ENCODE data around the gene GHR.

Gene GHR

GRCh38 chr5:42461033-42461432 lies 37.8 kb downstream of the GHR start:
- H3K4me1 ChIP-seq (ENCODE audit: insufficient read depth, low read length) = no peaks in the 10 kb centered on the region
- DNase-seq = no peak
- H3K27me3 ChIP-seq (ENCODE audit: insufficient read depth, low read length, poor library complexity) = no peaks in the 10 kb centered on the region
- H3K9ac ChIP-seq (ENCODE audit: low read depth, low read length) = no peak overlapping the region
- TF ChIP-seq CTCF (IDR thresholded peaks at IDR 0.05; ENCODE audit: borderline replicate concordance, extremely low read depth, low read length, poor library complexity, severe bottlenecking) (no peak), EZH2 (IDR thresholded peaks at IDR 0.05; ENCODE audit: borderline replicate concordance, low read depth, low read length, severe bottlenecking) (no peak)
- no peak for ATAC-seq (ENCODE audit: insufficient read depth, low read depth)
- no peak overlapping the region for H3K27ac ChIP-seq (ENCODE audit: low read length)
- no peak overlapping the region for H3K4me2 ChIP-seq (ENCODE audit: insufficient read depth, low read length)
- H3K9me3 ChIP-seq (ENCODE audit: insufficient read depth, low read length, severe bottlenecking) = no peaks in the 10 kb centered on the region
- no peaks in the 10 kb centered on the region for H3K36me3 ChIP-seq (ENCODE audit: insufficient read depth, low read length)
- no peaks in the 10 kb centered on the region for H4K20me1 ChIP-seq (ENCODE audit: insufficient read depth, low read length)
- H2AFZ ChIP-seq (ENCODE audit: low read depth, low read length) = no peak overlapping the region
- H3K4me3 ChIP-seq (ENCODE audit: low read depth in 1 of 2, low read length in 2 of 2) = no peak overlapping the region
- H3K79me2 ChIP-seq (ENCODE audit: insufficient read depth, low read length) = no peaks in the 10 kb centered on the region

GRCh38 chr5:42461507-42461906 lies 38.3 kb downstream of the GHR start:
- H3K27ac ChIP-seq (ENCODE audit: low read length) = no peak overlapping the region
- no peaks in the 10 kb centered on the region for H3K79me2 ChIP-seq (ENCODE audit: insufficient read depth, low read length)
- H3K27me3 ChIP-seq (ENCODE audit: insufficient read depth, low read length, poor library complexity) = no peaks in the 10 kb centered on the region
- ATAC-seq (ENCODE audit: insufficient read depth, low read depth) = no peak
- TF ChIP-seq CTCF (IDR thresholded peaks at IDR 0.05; ENCODE audit: borderline replicate concordance, extremely low read depth, low read length, poor library complexity, severe bottlenecking) (no peak), EZH2 (IDR thresholded peaks at IDR 0.05; ENCODE audit: borderline replicate concordance, low read depth, low read length, severe bottlenecking) (no peak)
- H3K9me3 ChIP-seq (ENCODE audit: insufficient read depth, low read length, severe bottlenecking) = no peaks in the 10 kb centered on the region
- H3K4me3 ChIP-seq (ENCODE audit: low read depth in 1 of 2, low read length in 2 of 2) = no peak overlapping the region
- no peak overlapping the region for H3K4me2 ChIP-seq (ENCODE audit: insufficient read depth, low read length)
- H4K20me1 ChIP-seq (ENCODE audit: insufficient read depth, low read length) = no peaks in the 10 kb centered on the region
- H3K4me1 ChIP-seq (ENCODE audit: insufficient read depth, low read length) = no peaks in the 10 kb centered on the region
- DNase-seq = no peak
- H3K9ac ChIP-seq (ENCODE audit: low read depth, low read length) = no peak overlapping the region
- H3K36me3 ChIP-seq (ENCODE audit: insufficient read depth, low read length) = no peaks in the 10 kb centered on the region
- no peak overlapping the region for H2AFZ ChIP-seq (ENCODE audit: low read depth, low read length)

GRCh38 chr5:42462083-42462482 lies 38.8 kb downstream of the GHR start:
- no peaks in the 10 kb centered on the region for H3K4me1 ChIP-seq (ENCODE audit: insufficient read depth, low read length)
- DNase-seq = no peak
- no peaks in the 10 kb centered on the region for H3K27me3 ChIP-seq (ENCODE audit: insufficient read depth, low read length, poor library complexity)
- H3K9me3 ChIP-seq (ENCODE audit: insufficient read depth, low read length, severe bottlenecking) = no peaks in the 10 kb centered on the region
- ATAC-seq (ENCODE audit: insufficient read depth, low read depth) = no peak
- no peak overlapping the region for H3K4me2 ChIP-seq (ENCODE audit: insufficient read depth, low read length)
- no peak for TF ChIP-seq EZH2 (IDR thresholded peaks at IDR 0.05; ENCODE audit: borderline replicate concordance, low read depth, low read length, severe bottlenecking)
- no peak overlapping the region for H2AFZ ChIP-seq (ENCODE audit: low read depth, low read length)
- H3K4me3 ChIP-seq (ENCODE audit: low read depth in 1 of 2, low read length in 2 of 2) = no peak overlapping the region
- no peaks in the 10 kb centered on the region for H3K36me3 ChIP-seq (ENCODE audit: insufficient read depth, low read length)
- H3K27ac ChIP-seq (ENCODE audit: low read length) = no peak overlapping the region
- H4K20me1 ChIP-seq (ENCODE audit: insufficient read depth, low read length) = no peaks in the 10 kb centered on the region
- no peaks in the 10 kb centered on the region for H3K79me2 ChIP-seq (ENCODE audit: insufficient read depth, low read length)
- H3K9ac ChIP-seq (ENCODE audit: low read depth, low read length) = no peak overlapping the region

DNA sequence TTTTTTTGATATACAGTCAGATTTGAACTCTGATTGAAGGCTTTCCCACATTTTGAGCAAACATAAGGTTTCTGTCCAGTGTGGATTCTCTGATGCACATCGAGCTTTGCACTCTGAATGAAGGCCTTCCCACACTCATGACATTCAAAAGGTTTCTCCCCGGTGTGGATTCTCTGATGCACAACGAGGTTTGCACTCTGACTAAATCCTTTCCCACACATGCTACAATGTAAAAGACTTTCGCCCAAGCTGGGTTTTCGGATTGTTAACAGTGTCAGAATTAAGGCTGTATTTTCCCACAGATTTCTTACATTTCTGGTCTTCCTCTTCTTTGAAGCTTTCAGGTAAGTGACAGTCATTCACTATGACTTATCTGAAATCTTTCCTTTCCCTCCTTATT lies 44.3 kb downstream of the GHR start:
- DNase-seq (no peak), ATAC-seq (ENCODE audit: insufficient read depth, low read depth) (no peak)
- Histone ChIP-seq H3K4me3 (ENCODE audit: low read depth in 1 of 2, low read length in 2 of 2) (no peak overlapping the region), H3K27ac (ENCODE audit: low read length) (no peak overlapping the region), H3K4me1 (ENCODE audit: insufficient read depth, low read length) (no peaks in the 10 kb centered on the region), H3K36me3 (ENCODE audit: insufficient read depth, low read length) (no peaks in the 10 kb centered on the region), H4K20me1 (ENCODE audit: insufficient read depth, low read length) (no peaks in the 10 kb centered on the region), H2AFZ (ENCODE audit: low read depth, low read length) (no peak overlapping the region), H3K9me3 (ENCODE audit: insufficient read depth, low read length, severe bottlenecking) (no peaks in the 10 kb centered on the region), H3K9ac (ENCODE audit: low read depth, low read length) (no peak overlapping the region), H3K79me2 (ENCODE audit: insufficient read depth, low read length) (no peaks in the 10 kb centered on the region), H3K27me3 (ENCODE audit: insufficient read depth, low read length, poor library complexity) (no peaks in the 10 kb centered on the region), H3K4me2 (ENCODE audit: insufficient read depth, low read length) (no peak overlapping the region)
- TF ChIP-seq CTCF (IDR thresholded peaks at IDR 0.05; ENCODE audit: borderline replicate concordance, extremely low read depth, low read length, poor library complexity, severe bottlenecking) = no peak
- no peak for TF ChIP-seq EZH2 (IDR thresholded peaks at IDR 0.05; ENCODE audit: borderline replicate concordance, low read depth, low read length, severe bottlenecking)

All from DND-41 (cell line).